Prostate gland (tissue), 2 donors: Measurements from ENCODE around the gene BICD1. TPM values are rescaled to one million over a fixed set of nuclear protein-coding genes. Genes with fewer than 3 reads are reported as not detected.
A peak's percentile ranks its signal among the peaks of the same experiment; 100 is the strongest.

Experiments used
- DNase-seq: peaks from one replicate; pipeline ENCODE4 v3.0.0-alpha.2; 2019; ENCODE audit warnings: low spot score
- H3K27ac ChIP-seq, 2 donors: fragments of 200-600 bp; sonication (generic); 2 replicates each; pipeline ENCODE4 v1.5.1; 2017 to 2019
- H3K27me3 ChIP-seq: fragments of 200-600 bp; sonication (generic); replicated peaks from 2 replicates; pipeline ENCODE4 v1.5.1; 2019; ENCODE audit not compliant: insufficient read depth
- H3K36me3 ChIP-seq, 2 donors: fragments of 200-600 bp; sonication (generic); 1 replicate in 1 of 2; 2 replicates in 1 of 2; pipeline versions ENCODE4 v1.5.1 to v1.8.1; 2017 to 2019
- H3K4me1 ChIP-seq: fragments of 200-600 bp; sonication (generic); replicated peaks from 2 replicates; pipeline ENCODE4 v1.5.1; 2019
- H3K4me3 ChIP-seq, 2 donors: fragments of 200-600 bp; sonication (generic); 2 replicates each; pipeline ENCODE4 v1.5.1; 2017 to 2019
- H3K9me3 ChIP-seq: fragments of 200-600 bp; sonication (generic); 2 replicates; pipeline ENCODE4 v1.5.1; 2017
- POLR2A ChIP-seq: fragments of 450-650 bp; IDR thresholded peaks from one replicate; pipeline ENCODE4 v1.6.1; 2016; ENCODE audit warnings: antibody characterized with exemption, mild to moderate bottlenecking
- POLR2AphosphoS5 ChIP-seq: sonication (generic); formaldehyde crosslinking; IDR thresholded peaks from one replicate; pipeline ENCODE4 v1.6.1; 2017; ENCODE audit warnings: antibody characterized with exemption
- WGBS: methylation state at CpG from one replicate; pipeline ENCODE4 v1.1.5; 2018; 5-methylcytosine and 5-hydroxymethylcytosine counted together
- intact Hi-C: fragments of 100-400 bp; cut with DNase I; formaldehyde crosslinking; loops from one replicate; pipeline ENCODE4 v1.14.2; 2022
- total RNA-seq, 2 donors: library from RNA; depleted of rRNA; stranded (reverse); fragments of >200 nt; gene quantifications; one replicate each; pipeline ENCODE4 v1.1.0, GENCODE V29; 2016
- TF ChIP-seq, protein P1 (sequence below), 4 experiments: fragments of 200-600 bp in 2 of 4; fragments of 450-650 bp in 2 of 4; sonication (generic) in 2 of 4; IDR thresholded peaks; 1 replicate in 3 of 4; 2 replicates in 1 of 4; pipeline ENCODE4 v1.5.1; 2016 to 2019; ENCODE audit warnings: antibody characterized with exemption in 4 of 4, mild to moderate bottlenecking in 2 of 4, moderate library complexity in 2 of 4

BICD1 gene
- total RNA-seq, 2 donors from 2014 or later, result 8.6 to 26.2 TPM

DNA sequence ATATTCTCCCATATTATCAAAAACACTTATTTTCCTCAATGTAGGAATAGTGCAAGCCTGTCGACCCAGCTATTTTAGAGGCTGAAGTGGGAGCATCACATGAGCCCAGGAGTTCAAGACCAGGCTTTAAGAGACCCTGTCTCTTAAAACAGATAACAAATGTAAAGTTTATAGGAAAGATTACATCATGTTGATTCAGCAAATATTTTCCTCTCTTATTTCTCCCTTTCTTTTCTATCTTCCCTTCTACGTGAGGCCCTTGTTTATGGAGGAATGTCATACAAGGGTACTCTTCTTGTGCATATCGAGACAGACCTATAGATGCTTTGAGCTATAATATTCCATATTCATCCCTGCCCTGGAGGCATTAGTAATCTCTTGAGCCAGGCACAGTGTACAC is 256.2 kb downstream of the BICD1 start:
- H3K36me3 ChIP-seq, result no peaks in the 10 kb centered on the region
- H3K4me3 ChIP-seq, result no peak overlapping the region
- no peak for TF ChIP-seq POLR2AphosphoS5
- TF ChIP-seq, protein P1, sequence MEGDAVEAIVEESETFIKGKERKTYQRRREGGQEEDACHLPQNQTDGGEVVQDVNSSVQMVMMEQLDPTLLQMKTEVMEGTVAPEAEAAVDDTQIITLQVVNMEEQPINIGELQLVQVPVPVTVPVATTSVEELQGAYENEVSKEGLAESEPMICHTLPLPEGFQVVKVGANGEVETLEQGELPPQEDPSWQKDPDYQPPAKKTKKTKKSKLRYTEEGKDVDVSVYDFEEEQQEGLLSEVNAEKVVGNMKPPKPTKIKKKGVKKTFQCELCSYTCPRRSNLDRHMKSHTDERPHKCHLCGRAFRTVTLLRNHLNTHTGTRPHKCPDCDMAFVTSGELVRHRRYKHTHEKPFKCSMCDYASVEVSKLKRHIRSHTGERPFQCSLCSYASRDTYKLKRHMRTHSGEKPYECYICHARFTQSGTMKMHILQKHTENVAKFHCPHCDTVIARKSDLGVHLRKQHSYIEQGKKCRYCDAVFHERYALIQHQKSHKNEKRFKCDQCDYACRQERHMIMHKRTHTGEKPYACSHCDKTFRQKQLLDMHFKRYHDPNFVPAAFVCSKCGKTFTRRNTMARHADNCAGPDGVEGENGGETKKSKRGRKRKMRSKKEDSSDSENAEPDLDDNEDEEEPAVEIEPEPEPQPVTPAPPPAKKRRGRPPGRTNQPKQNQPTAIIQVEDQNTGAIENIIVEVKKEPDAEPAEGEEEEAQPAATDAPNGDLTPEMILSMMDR (IDR thresholded peaks at IDR 0.05), result no peak
- no peak for TF ChIP-seq POLR2A
- no peak overlapping the region for H3K27ac ChIP-seq
- intact Hi-C loops, result loop anchor here (10.0 kb wide), 1 partner anchor 312 kb away; the partner anchor contains the start of gene DNM1L
- no peaks in the 10 kb centered on the region for H3K9me3 ChIP-seq
- H3K27me3 ChIP-seq, result no peaks in the 10 kb centered on the region
- WGBS, result 61% methylated on average over 3 of the region's 3 CpGs
- no peaks in the 10 kb centered on the region for H3K4me1 ChIP-seq
- no peak for DNase-seq

DNA sequence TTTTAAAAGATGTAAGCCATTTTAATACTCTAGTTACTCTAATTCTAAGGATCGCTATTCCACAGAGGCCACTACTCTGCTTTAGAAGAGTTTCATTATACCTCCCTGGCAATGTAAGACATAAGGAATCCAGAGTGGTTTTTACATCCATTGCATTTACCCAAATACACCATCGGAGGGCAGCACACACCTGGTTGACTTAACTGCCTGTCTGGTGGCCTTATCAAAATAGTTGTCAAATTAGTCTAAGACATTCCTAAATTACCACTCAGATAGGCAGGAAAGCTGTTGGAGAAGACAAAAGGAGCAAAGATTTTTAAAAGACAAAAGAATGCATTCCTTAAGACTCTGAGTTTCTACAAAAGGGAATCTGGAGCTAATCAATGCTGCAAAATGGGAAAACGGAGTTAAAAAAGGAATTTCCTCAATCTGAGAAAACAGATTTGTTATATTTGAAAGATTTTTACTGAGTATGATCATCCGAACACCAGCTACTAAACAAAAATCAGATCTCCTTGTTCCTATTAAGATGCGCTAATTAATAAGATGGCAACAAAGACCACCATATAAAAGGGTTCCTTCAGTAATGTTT is 258.9 kb downstream of the BICD1 start:
- intact Hi-C loops, result loop anchor here (10.0 kb wide), 1 partner anchor 309 kb away; the partner anchor contains the start of gene DNM1L
- Histone ChIP-seq H3K36me3 (no peaks in the 10 kb centered on the region), H3K4me1 (no peaks in the 10 kb centered on the region), H3K27ac (no peak overlapping the region), H3K9me3 (no peaks in the 10 kb centered on the region), H3K27me3 (no peaks in the 10 kb centered on the region), H3K4me3 (no peak overlapping the region)
- TF ChIP-seq, protein P1 (IDR thresholded peaks at IDR 0.05), result peak; percentile 37 to 82 (median 76)
- TF ChIP-seq POLR2A (no peak), POLR2AphosphoS5 (peak; percentile 28)
- DNase-seq, result peak; percentile 51
- WGBS, result 52% methylated on average over 5 of the region's 5 CpGs

DNA sequence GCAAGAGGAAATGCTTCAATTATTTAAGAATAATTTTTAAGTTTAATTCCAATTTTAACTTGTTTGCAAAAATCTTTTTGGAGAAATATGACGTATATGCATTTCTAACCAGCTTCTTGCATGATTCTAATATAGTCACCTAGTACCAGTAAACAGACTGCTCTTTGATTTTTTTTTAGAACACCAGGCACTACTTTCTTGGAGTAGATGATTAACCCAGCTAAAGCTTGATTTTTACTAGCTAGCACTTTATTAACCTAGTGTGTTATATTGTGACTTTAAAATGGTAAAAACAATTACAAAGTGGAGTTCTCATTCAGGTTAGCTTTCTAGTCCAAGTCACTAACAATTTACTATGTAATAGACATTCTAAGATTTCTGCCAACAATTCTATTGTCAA is 260.1 kb downstream of the BICD1 start:
- H3K4me3 ChIP-seq, result no peak overlapping the region
- no peaks in the 10 kb centered on the region for H3K9me3 ChIP-seq
- H3K27me3 ChIP-seq, result no peaks in the 10 kb centered on the region
- H3K4me1 ChIP-seq, result no peaks in the 10 kb centered on the region
- 93% methylated on average over 1 of the region's 1 CpG for WGBS
- H3K27ac ChIP-seq, result no peak overlapping the region
- intact Hi-C loops, result loop anchor here (10.0 kb wide), 1 partner anchor 308 kb away; the partner anchor contains the start of gene DNM1L
- TF ChIP-seq POLR2A (no peak), POLR2AphosphoS5 (no peak)
- TF ChIP-seq, protein P1 (IDR thresholded peaks at IDR 0.05), result no peak
- no peaks in the 10 kb centered on the region for H3K36me3 ChIP-seq
- no peak for DNase-seq

DNA sequence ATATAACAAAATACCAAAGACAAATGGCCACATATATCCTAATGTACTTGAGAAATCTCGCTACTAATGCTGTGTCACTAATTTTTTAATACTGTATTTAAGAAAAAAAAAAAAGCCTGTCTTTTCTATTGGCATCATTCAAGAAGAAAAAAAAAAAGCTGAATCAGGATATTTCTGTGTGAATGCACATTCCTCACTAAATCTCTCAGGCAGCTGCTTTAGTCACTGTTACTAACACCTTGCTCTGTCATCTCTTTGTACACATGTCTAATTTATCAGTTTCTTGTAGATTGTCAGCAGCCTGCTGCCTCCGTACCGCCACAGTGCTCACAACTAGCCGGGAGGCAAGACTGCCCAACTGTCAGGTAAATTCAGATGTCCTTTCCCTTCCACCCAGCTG is 260.7 kb downstream of the BICD1 start:
- H3K27ac ChIP-seq, result no peak overlapping the region
- no peaks in the 10 kb centered on the region for H3K27me3 ChIP-seq
- 82% methylated on average over 4 of the region's 4 CpGs for WGBS
- H3K4me3 ChIP-seq, result no peak overlapping the region
- no peaks in the 10 kb centered on the region for H3K9me3 ChIP-seq
- H3K36me3 ChIP-seq, result no peaks in the 10 kb centered on the region
- intact Hi-C loops, result loop anchor here (10.0 kb wide), 1 partner anchor 307 kb away; the partner anchor contains the start of gene DNM1L
- DNase-seq, result no peak
- no peak for TF ChIP-seq POLR2AphosphoS5
- no peak for TF ChIP-seq POLR2A
- TF ChIP-seq, protein P1 (IDR thresholded peaks at IDR 0.05), result no peak
- no peaks in the 10 kb centered on the region for H3K4me1 ChIP-seq

DNA sequence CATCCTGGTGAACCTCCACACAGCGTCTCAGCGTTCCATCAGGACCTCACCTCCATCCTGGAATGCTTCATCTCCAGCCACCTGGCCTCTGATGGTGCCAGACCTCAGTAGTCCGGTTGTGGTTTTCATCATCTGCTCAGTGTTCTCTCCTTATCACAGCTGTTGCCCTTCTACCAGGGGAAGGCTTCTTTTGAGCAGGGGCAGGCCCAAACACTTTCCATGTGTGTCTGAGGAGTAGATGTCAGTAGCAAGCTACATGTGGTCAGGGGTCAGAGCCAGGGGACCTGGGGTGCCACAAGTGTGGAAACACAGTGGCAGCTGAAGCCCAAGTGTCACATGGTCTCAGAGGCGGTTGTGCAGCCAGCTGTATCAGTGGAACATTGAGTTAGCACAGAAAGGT is 262.6 kb downstream of the BICD1 start:
- TF ChIP-seq, protein P1 (IDR thresholded peaks at IDR 0.05), result no peak
- TF ChIP-seq POLR2A (no peak), POLR2AphosphoS5 (no peak)
- 46% methylated on average over 4 of the region's 4 CpGs for WGBS
- no peak for DNase-seq
- Histone ChIP-seq H3K4me1 (no peaks in the 10 kb centered on the region), H3K36me3 (no peaks in the 10 kb centered on the region), H3K27me3 (no peaks in the 10 kb centered on the region), H3K4me3 (no peak overlapping the region), H3K9me3 (no peaks in the 10 kb centered on the region), H3K27ac (no peak overlapping the region)
- intact Hi-C loops, result loop anchor here (10.0 kb wide), 1 partner anchor 306 kb away; the partner anchor contains the start of gene DNM1L
